ENCODE results near the gene LRTM2.

DNA sequence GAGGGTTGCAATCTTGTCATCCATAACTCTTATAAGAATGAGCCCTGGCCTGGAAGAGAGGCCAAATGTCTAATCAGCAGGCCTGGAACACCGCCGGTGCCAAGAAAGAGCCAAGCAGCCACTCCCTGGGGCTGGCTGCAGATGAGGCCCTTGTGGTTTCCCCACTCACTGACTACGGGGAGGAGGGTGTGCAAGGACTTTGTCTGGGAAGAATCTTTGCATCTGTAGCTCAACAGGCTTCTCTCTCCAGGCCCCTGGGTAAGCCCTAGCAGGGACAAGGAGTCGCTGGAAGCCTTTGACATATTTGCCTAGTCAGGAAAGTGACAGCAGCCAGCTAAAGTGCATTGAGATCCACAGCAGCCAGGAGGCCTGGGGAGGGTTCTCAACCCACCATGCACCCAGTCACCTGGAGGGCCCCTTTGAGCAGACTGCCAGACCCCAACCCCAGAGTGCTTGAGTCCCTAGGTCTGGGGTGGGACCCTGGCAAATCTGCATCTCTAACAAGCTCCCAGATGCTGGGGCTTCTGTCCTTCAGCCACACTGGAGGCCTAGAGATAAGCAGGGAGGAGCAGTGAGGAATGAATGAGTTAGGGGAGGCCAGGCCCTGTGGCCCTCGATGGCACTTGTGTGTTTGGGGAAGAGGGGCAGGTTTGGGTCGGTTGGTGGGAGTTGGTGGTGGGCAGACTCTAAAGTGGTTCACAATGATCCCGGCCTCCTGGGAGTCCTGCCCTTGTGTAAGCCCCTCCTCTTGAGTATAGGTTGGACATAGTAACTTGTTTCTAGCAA, 13.9 kb upstream of the LRTM2 start:
- TF ChIP-seq POLR2AphosphoS5 (IDR thresholded peaks at IDR 0.05; ENCODE audit: low read depth) (no peak), SPI1 (IDR thresholded peaks at IDR 0.05; ENCODE audit: borderline replicate concordance, low read depth) (no peak), REST (IDR thresholded peaks at IDR 0.05; ENCODE audit: insufficient replicate concordance, low read depth) (no peak), GABPA (IDR thresholded peaks at IDR 0.05; ENCODE audit: low read depth) (no peak)
- TF ChIP-seq, protein P1, sequence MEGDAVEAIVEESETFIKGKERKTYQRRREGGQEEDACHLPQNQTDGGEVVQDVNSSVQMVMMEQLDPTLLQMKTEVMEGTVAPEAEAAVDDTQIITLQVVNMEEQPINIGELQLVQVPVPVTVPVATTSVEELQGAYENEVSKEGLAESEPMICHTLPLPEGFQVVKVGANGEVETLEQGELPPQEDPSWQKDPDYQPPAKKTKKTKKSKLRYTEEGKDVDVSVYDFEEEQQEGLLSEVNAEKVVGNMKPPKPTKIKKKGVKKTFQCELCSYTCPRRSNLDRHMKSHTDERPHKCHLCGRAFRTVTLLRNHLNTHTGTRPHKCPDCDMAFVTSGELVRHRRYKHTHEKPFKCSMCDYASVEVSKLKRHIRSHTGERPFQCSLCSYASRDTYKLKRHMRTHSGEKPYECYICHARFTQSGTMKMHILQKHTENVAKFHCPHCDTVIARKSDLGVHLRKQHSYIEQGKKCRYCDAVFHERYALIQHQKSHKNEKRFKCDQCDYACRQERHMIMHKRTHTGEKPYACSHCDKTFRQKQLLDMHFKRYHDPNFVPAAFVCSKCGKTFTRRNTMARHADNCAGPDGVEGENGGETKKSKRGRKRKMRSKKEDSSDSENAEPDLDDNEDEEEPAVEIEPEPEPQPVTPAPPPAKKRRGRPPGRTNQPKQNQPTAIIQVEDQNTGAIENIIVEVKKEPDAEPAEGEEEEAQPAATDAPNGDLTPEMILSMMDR (IDR thresholded peaks at IDR 0.05; ENCODE audit: insufficient read depth, low read length) = no peak

Data from HL-60 (cell line).